H9 (cell line): ENCODE results near the gene PPAT. TPM values are rescaled to one million over a fixed set of nuclear protein-coding genes. Genes with fewer than 3 reads are reported as not detected.

ENCODE experiments used
- DNase-seq: peaks from one replicate; pipeline ENCODE4 v3.0.0-alpha.2; 2017
- H2AFZ ChIP-seq: one replicate; pipeline ENCODE4 v1.6.1; 2013; ENCODE audit warnings: mild to moderate bottlenecking, low read length, control low read depth, moderate library complexity
- H2AK5ac ChIP-seq: 2 replicates; pipeline ENCODE4 v1.6.1; 2013; ENCODE audit warnings: low read length, control low read depth, mixed read lengths; ENCODE audit not compliant: insufficient read length
- H2BK120ac ChIP-seq: one replicate; pipeline ENCODE4 v1.6.1; 2013; ENCODE audit warnings: low read depth, mild to moderate bottlenecking, low read length, control low read depth, inconsistent platforms; ENCODE audit not compliant: poor library complexity, severe bottlenecking
- H2BK12ac ChIP-seq: 2 replicates; pipeline ENCODE4 v1.6.1; 2013; ENCODE audit warnings: low read length, control low read depth, mixed read lengths, low read depth; ENCODE audit not compliant: insufficient read length
- H2BK15ac ChIP-seq: 2 replicates; pipeline ENCODE4 v1.6.1; 2013; ENCODE audit warnings: low read depth, low read length, control low read depth
- H2BK20ac ChIP-seq: one replicate; pipeline ENCODE4 v1.6.1; 2013; ENCODE audit warnings: low read depth, mild to moderate bottlenecking, low read length, control low read depth, inconsistent platforms; ENCODE audit not compliant: poor library complexity, severe bottlenecking
- H2BK5ac ChIP-seq: 2 replicates; pipeline ENCODE4 v1.6.1; 2013; ENCODE audit warnings: low read length, control low read depth, mixed read lengths; ENCODE audit not compliant: insufficient read length
- H3K14ac ChIP-seq: 2 replicates; pipeline ENCODE4 v1.6.1; 2013; ENCODE audit warnings: low read length, control low read depth; ENCODE audit not compliant: insufficient read depth
- H3K18ac ChIP-seq: 2 replicates; pipeline ENCODE4 v1.6.1; 2013; ENCODE audit warnings: low read depth, mild to moderate bottlenecking, mixed read lengths, low read length, control low read depth; ENCODE audit not compliant: insufficient read length
- H3K23ac ChIP-seq: 2 replicates; pipeline ENCODE4 v1.6.1; 2013; ENCODE audit warnings: low read length, control low read depth, mixed read lengths, low read depth; ENCODE audit not compliant: insufficient read length
- H3K23me2 ChIP-seq: 2 replicates; pipeline ENCODE4 v1.6.1; 2013; ENCODE audit warnings: low read depth, mild to moderate bottlenecking, mixed read lengths, low read length, control low read depth; ENCODE audit not compliant: insufficient read length, poor library complexity, severe bottlenecking
- H3K27ac ChIP-seq: 2 replicates; pipeline ENCODE4 v1.5.1; 2013; ENCODE audit warnings: low read length, control low read depth, mixed read lengths, low read depth; ENCODE audit not compliant: insufficient read length
- H3K27me3 ChIP-seq: 2 replicates; pipeline ENCODE4 v1.6.1; 2013; ENCODE audit warnings: low read length, control low read depth, inconsistent platforms; ENCODE audit not compliant: insufficient read depth
- H3K4ac ChIP-seq: 2 replicates; pipeline ENCODE4 v1.6.1; 2013; ENCODE audit warnings: low read depth, mild to moderate bottlenecking, control low read depth, inconsistent platforms, low read length, moderate library complexity
- H3K4me1 ChIP-seq: 2 replicates; pipeline ENCODE4 v1.6.1; 2013; ENCODE audit warnings: low read length, control low read depth, inconsistent platforms; ENCODE audit not compliant: insufficient read depth
- H3K4me2 ChIP-seq: 2 replicates; pipeline ENCODE4 v1.6.1; 2013; ENCODE audit warnings: low read length, control low read depth, mixed read lengths; ENCODE audit not compliant: insufficient read length, insufficient read depth
- H3K56ac ChIP-seq: 2 replicates; pipeline ENCODE4 v1.6.1; 2013; ENCODE audit warnings: low read depth, mild to moderate bottlenecking, mixed read lengths, low read length, control low read depth; ENCODE audit not compliant: insufficient read length
- H3K79me1 ChIP-seq: 2 replicates; pipeline ENCODE4 v1.6.1; 2013; ENCODE audit warnings: low read depth, mild to moderate bottlenecking, moderate library complexity, low read length, control low read depth, inconsistent platforms; ENCODE audit not compliant: insufficient read depth, poor library complexity, severe bottlenecking
- H3K79me2 ChIP-seq: 2 replicates; pipeline ENCODE4 v1.6.1; 2013; ENCODE audit warnings: low read length, control low read depth, inconsistent platforms; ENCODE audit not compliant: insufficient read depth
- H3K9ac ChIP-seq: 2 replicates; pipeline ENCODE4 v1.6.1; 2013; ENCODE audit warnings: low read length, control low read depth, mixed read lengths; ENCODE audit not compliant: insufficient read length; ENCODE audit errors: extremely low read depth
- H3K9me3 ChIP-seq: one replicate; pipeline ENCODE4 v1.6.1; 2013; ENCODE audit warnings: low read depth, low read length, inconsistent platforms; ENCODE audit not compliant: control insufficient read depth
- H3T11ph ChIP-seq: one replicate; pipeline ENCODE4 v1.6.1; 2013; ENCODE audit warnings: mild to moderate bottlenecking, low read length, control low read depth, inconsistent platforms
- H4K20me1 ChIP-seq: one replicate; pipeline ENCODE4 v1.6.1; 2013; ENCODE audit not compliant: control insufficient read depth, insufficient read length, insufficient read depth
- H4K5ac ChIP-seq: 2 replicates; pipeline ENCODE4 v1.6.1; 2013; ENCODE audit warnings: low read depth, mild to moderate bottlenecking, mixed read lengths, low read length, control low read depth; ENCODE audit not compliant: insufficient read length
- H4K8ac ChIP-seq: replicated peaks from 2 replicates; pipeline ENCODE4 v1.6.1; 2013; ENCODE audit warnings: low read length, control low read depth, mixed read lengths, low read depth; ENCODE audit not compliant: insufficient read length
- H4K91ac ChIP-seq: 2 replicates; pipeline ENCODE4 v1.6.1; 2013; ENCODE audit warnings: low read depth, mild to moderate bottlenecking, moderate library complexity, mixed read lengths, low read length, control low read depth; ENCODE audit not compliant: insufficient read length
- H3K27ac Mint-ChIP-seq, 3 experiments: 2 replicates in 2 of 3; 3 replicates in 1 of 3; pipeline ENCODE4 v1.8.0; 2020 to 2021; ENCODE audit warnings: mixed read lengths in 3 of 3, mild to moderate bottlenecking in 1 of 3, moderate library complexity in 1 of 3
- H3K27me3 Mint-ChIP-seq: 2 replicates; pipeline ENCODE4 v1.8.0; 2021; ENCODE audit warnings: low read depth, mild to moderate bottlenecking, moderate library complexity, mixed read lengths
- H3K36me3 Mint-ChIP-seq, 3 experiments: 2 replicates in 2 of 3; 3 replicates in 1 of 3; pipeline ENCODE4 v1.8.0; 2020 to 2021; ENCODE audit warnings: low read depth in 3 of 3, mixed read lengths in 3 of 3; ENCODE audit not compliant: insufficient read depth in 1 of 3
- H3K4me1 Mint-ChIP-seq, 2 experiments: 2 replicates each; pipeline ENCODE4 v1.8.0; 2020; ENCODE audit warnings: mixed read lengths in 2 of 2
- H3K4me3 Mint-ChIP-seq, 2 experiments: 2 replicates in 1 of 2; 3 replicates in 1 of 2; pipeline ENCODE4 v1.8.0; 2020 to 2021; ENCODE audit warnings: mild to moderate bottlenecking in 2 of 2, mixed read lengths in 2 of 2, moderate library complexity in 1 of 2
- H3K9me3 Mint-ChIP-seq, 2 experiments: 2 replicates in 1 of 2; 3 replicates in 1 of 2; pipeline ENCODE4 v1.8.0; 2020; ENCODE audit warnings: mild to moderate bottlenecking in 2 of 2, mixed read lengths in 2 of 2, moderate library complexity in 1 of 2
- CTCF ChIP-seq: fragments of 200-600 bp; sonication (generic); conservative IDR thresholded peaks from 3 replicates; pipeline ENCODE4 v1.8.0; 2021; ENCODE audit warnings: antibody characterized with exemption, mild to moderate bottlenecking
- WGBS: extraction: QIAGEN DNeasy Blood & Tissue Kit; methylation state at CpG from one replicate; pipeline ENCODE4 v1.1.7; 2013; ENCODE audit warnings: missing lambda C conversion rate, low lambda C conversion rate, mixed read lengths; ENCODE audit not compliant: insufficient read length; ENCODE audit errors: extremely low coverage; 5-methylcytosine and 5-hydroxymethylcytosine counted together
- total RNA-seq: library from RNA; stranded (reverse); gene quantifications from 2 replicates; pipeline ENCODE4 v1.2.1, GENCODE V29; 2021

The PPAT gene
- total RNA-seq, 1 experiment from 2014 or later, result 77.1 TPM

- Histone ChIP-seq H4K5ac (no peak overlapping the region), H3K14ac (no peak overlapping the region), H2BK15ac (no peak overlapping the region), H3K9me3 (no peaks in the 10 kb centered on the region), H3T11ph (peak overlapping the region; percentile 80), H3K4ac (no peak overlapping the region), H4K20me1 (no peaks in the 10 kb centered on the region), H2AK5ac (no peak overlapping the region), H2BK120ac (no peak overlapping the region), H3K27ac (no peak overlapping the region), H2BK20ac (no peak overlapping the region), H3K27me3 (no peaks in the 10 kb centered on the region), H3K79me1 (peaks cover 9% of the 10 kb centered on the region), H3K23me2 (no peaks in the 10 kb centered on the region), H3K56ac (no peak overlapping the region), H3K4me2 (no peak overlapping the region), H3K9ac (no peak overlapping the region), H4K8ac (no peak overlapping the region), H3K18ac (no peak overlapping the region), H2BK5ac (no peak overlapping the region), H3K79me2 (peaks cover 19% of the 10 kb centered on the region; the same call in 1 of the 2 replicates), H2AFZ (no peak overlapping the region), H3K4me1 (no peaks in the 10 kb centered on the region; the same call in 1 of the 2 replicates), H4K91ac (no peak overlapping the region), H2BK12ac (no peak overlapping the region), H3K23ac (no peak overlapping the region)
- Mint-ChIP-seq H3K4me3 (no peak overlapping the region), H3K36me3 (peaks cover 21 to 33% (median 32%) of the 10 kb centered on the region in 3 experiments), H3K9me3 (no peaks in the 10 kb centered on the region), H3K4me1 (peaks cover 38 to 41% of the 10 kb centered on the region in 2 experiments), H3K27me3 (no peaks in the 10 kb centered on the region), H3K27ac (peak overlapping the region in 2 of 3 experiments; percentile 43 to 59; a peak in 3 of 7 replicates)
- no CpG with 5 or more reads among the region's 1 CpG for whole genome bisulfite sequencing
- DNase-seq, result no peak
- TF ChIP-seq CTCF, result no peak
Observed at GRCh38 chr4:56409511-56410090, 25.8 kb downstream of the PPAT start.
